H9 (cell line): Measurements from ENCODE around the gene EOLA2. TPM values are rescaled to one million over a fixed set of nuclear protein-coding genes. Genes with fewer than 3 reads are reported as not detected.

Source experiments
- DNase-seq: peaks from one replicate; pipeline ENCODE4 v3.0.0-alpha.2; 2017
- H2AFZ ChIP-seq: one replicate; pipeline ENCODE4 v1.6.1; 2013; ENCODE audit warnings: mild to moderate bottlenecking, low read length, control low read depth, moderate library complexity
- H2AK5ac ChIP-seq: 2 replicates; pipeline ENCODE4 v1.6.1; 2013; ENCODE audit warnings: low read length, control low read depth, mixed read lengths; ENCODE audit not compliant: insufficient read length
- H2BK120ac ChIP-seq: one replicate; pipeline ENCODE4 v1.6.1; 2013; ENCODE audit warnings: low read depth, mild to moderate bottlenecking, low read length, control low read depth, inconsistent platforms; ENCODE audit not compliant: poor library complexity, severe bottlenecking
- H2BK12ac ChIP-seq: 2 replicates; pipeline ENCODE4 v1.6.1; 2013; ENCODE audit warnings: low read length, control low read depth, mixed read lengths, low read depth; ENCODE audit not compliant: insufficient read length
- H2BK15ac ChIP-seq: 2 replicates; pipeline ENCODE4 v1.6.1; 2013; ENCODE audit warnings: low read depth, low read length, control low read depth
- H2BK20ac ChIP-seq: one replicate; pipeline ENCODE4 v1.6.1; 2013; ENCODE audit warnings: low read depth, mild to moderate bottlenecking, low read length, control low read depth, inconsistent platforms; ENCODE audit not compliant: poor library complexity, severe bottlenecking
- H2BK5ac ChIP-seq: 2 replicates; pipeline ENCODE4 v1.6.1; 2013; ENCODE audit warnings: low read length, control low read depth, mixed read lengths; ENCODE audit not compliant: insufficient read length
- H3K14ac ChIP-seq: 2 replicates; pipeline ENCODE4 v1.6.1; 2013; ENCODE audit warnings: low read length, control low read depth; ENCODE audit not compliant: insufficient read depth
- H3K18ac ChIP-seq: 2 replicates; pipeline ENCODE4 v1.6.1; 2013; ENCODE audit warnings: low read depth, mild to moderate bottlenecking, mixed read lengths, low read length, control low read depth; ENCODE audit not compliant: insufficient read length
- H3K23ac ChIP-seq: 2 replicates; pipeline ENCODE4 v1.6.1; 2013; ENCODE audit warnings: low read length, control low read depth, mixed read lengths, low read depth; ENCODE audit not compliant: insufficient read length
- H3K23me2 ChIP-seq: 2 replicates; pipeline ENCODE4 v1.6.1; 2013; ENCODE audit warnings: low read depth, mild to moderate bottlenecking, mixed read lengths, low read length, control low read depth; ENCODE audit not compliant: insufficient read length, poor library complexity, severe bottlenecking
- H3K27ac ChIP-seq: 2 replicates; pipeline ENCODE4 v1.5.1; 2013; ENCODE audit warnings: low read length, control low read depth, mixed read lengths, low read depth; ENCODE audit not compliant: insufficient read length
- H3K27me3 ChIP-seq: 2 replicates; pipeline ENCODE4 v1.6.1; 2013; ENCODE audit warnings: low read length, control low read depth, inconsistent platforms; ENCODE audit not compliant: insufficient read depth
- H3K4ac ChIP-seq: 2 replicates; pipeline ENCODE4 v1.6.1; 2013; ENCODE audit warnings: low read depth, mild to moderate bottlenecking, control low read depth, inconsistent platforms, low read length, moderate library complexity
- H3K4me1 ChIP-seq: 2 replicates; pipeline ENCODE4 v1.6.1; 2013; ENCODE audit warnings: low read length, control low read depth, inconsistent platforms; ENCODE audit not compliant: insufficient read depth
- H3K4me2 ChIP-seq: 2 replicates; pipeline ENCODE4 v1.6.1; 2013; ENCODE audit warnings: low read length, control low read depth, mixed read lengths; ENCODE audit not compliant: insufficient read length, insufficient read depth
- H3K56ac ChIP-seq: 2 replicates; pipeline ENCODE4 v1.6.1; 2013; ENCODE audit warnings: low read depth, mild to moderate bottlenecking, mixed read lengths, low read length, control low read depth; ENCODE audit not compliant: insufficient read length
- H3K79me1 ChIP-seq: 2 replicates; pipeline ENCODE4 v1.6.1; 2013; ENCODE audit warnings: low read depth, mild to moderate bottlenecking, moderate library complexity, low read length, control low read depth, inconsistent platforms; ENCODE audit not compliant: insufficient read depth, poor library complexity, severe bottlenecking
- H3K79me2 ChIP-seq: 2 replicates; pipeline ENCODE4 v1.6.1; 2013; ENCODE audit warnings: low read length, control low read depth, inconsistent platforms; ENCODE audit not compliant: insufficient read depth
- H3K9ac ChIP-seq: 2 replicates; pipeline ENCODE4 v1.6.1; 2013; ENCODE audit warnings: low read length, control low read depth, mixed read lengths; ENCODE audit not compliant: insufficient read length; ENCODE audit errors: extremely low read depth
- H3K9me3 ChIP-seq: one replicate; pipeline ENCODE4 v1.6.1; 2013; ENCODE audit warnings: low read depth, low read length, inconsistent platforms; ENCODE audit not compliant: control insufficient read depth
- H3T11ph ChIP-seq: one replicate; pipeline ENCODE4 v1.6.1; 2013; ENCODE audit warnings: mild to moderate bottlenecking, low read length, control low read depth, inconsistent platforms
- H4K20me1 ChIP-seq: one replicate; pipeline ENCODE4 v1.6.1; 2013; ENCODE audit not compliant: control insufficient read depth, insufficient read length, insufficient read depth
- H4K5ac ChIP-seq: 2 replicates; pipeline ENCODE4 v1.6.1; 2013; ENCODE audit warnings: low read depth, mild to moderate bottlenecking, mixed read lengths, low read length, control low read depth; ENCODE audit not compliant: insufficient read length
- H4K8ac ChIP-seq: replicated peaks from 2 replicates; pipeline ENCODE4 v1.6.1; 2013; ENCODE audit warnings: low read length, control low read depth, mixed read lengths, low read depth; ENCODE audit not compliant: insufficient read length
- H4K91ac ChIP-seq: 2 replicates; pipeline ENCODE4 v1.6.1; 2013; ENCODE audit warnings: low read depth, mild to moderate bottlenecking, moderate library complexity, mixed read lengths, low read length, control low read depth; ENCODE audit not compliant: insufficient read length
- H3K27ac Mint-ChIP-seq, 3 experiments: 2 replicates in 2 of 3; 3 replicates in 1 of 3; pipeline ENCODE4 v1.8.0; 2020 to 2021; ENCODE audit warnings: mixed read lengths in 3 of 3, mild to moderate bottlenecking in 1 of 3, moderate library complexity in 1 of 3
- H3K27me3 Mint-ChIP-seq: 2 replicates; pipeline ENCODE4 v1.8.0; 2021; ENCODE audit warnings: low read depth, mild to moderate bottlenecking, moderate library complexity, mixed read lengths
- H3K36me3 Mint-ChIP-seq, 3 experiments: 2 replicates in 2 of 3; 3 replicates in 1 of 3; pipeline ENCODE4 v1.8.0; 2020 to 2021; ENCODE audit warnings: low read depth in 3 of 3, mixed read lengths in 3 of 3; ENCODE audit not compliant: insufficient read depth in 1 of 3
- H3K4me1 Mint-ChIP-seq, 2 experiments: 2 replicates each; pipeline ENCODE4 v1.8.0; 2020; ENCODE audit warnings: mixed read lengths in 2 of 2
- H3K4me3 Mint-ChIP-seq, 2 experiments: 2 replicates in 1 of 2; 3 replicates in 1 of 2; pipeline ENCODE4 v1.8.0; 2020 to 2021; ENCODE audit warnings: mild to moderate bottlenecking in 2 of 2, mixed read lengths in 2 of 2, moderate library complexity in 1 of 2
- H3K9me3 Mint-ChIP-seq, 2 experiments: 2 replicates in 1 of 2; 3 replicates in 1 of 2; pipeline ENCODE4 v1.8.0; 2020; ENCODE audit warnings: mild to moderate bottlenecking in 2 of 2, mixed read lengths in 2 of 2, moderate library complexity in 1 of 2
- CTCF ChIP-seq: fragments of 200-600 bp; sonication (generic); conservative IDR thresholded peaks from 3 replicates; pipeline ENCODE4 v1.8.0; 2021; ENCODE audit warnings: antibody characterized with exemption, mild to moderate bottlenecking
- WGBS: extraction: QIAGEN DNeasy Blood & Tissue Kit; methylation state at CpG from one replicate; pipeline ENCODE4 v1.1.7; 2013; ENCODE audit warnings: missing lambda C conversion rate, low lambda C conversion rate, mixed read lengths; ENCODE audit not compliant: insufficient read length; ENCODE audit errors: extremely low coverage; 5-methylcytosine and 5-hydroxymethylcytosine counted together
- total RNA-seq: library from RNA; stranded (reverse); gene quantifications from 2 replicates; pipeline ENCODE4 v1.2.1, GENCODE V29; 2021

Gene EOLA2
- total RNA-seq, 1 experiment from 2014 or later = 38.9 TPM

- Histone ChIP-seq H3K4ac (no peak overlapping the region), H3K4me1 (no peaks in the 10 kb centered on the region), H3K14ac (no peak overlapping the region), H4K91ac (no peak overlapping the region), H3K56ac (no peak overlapping the region), H4K8ac (no peak overlapping the region), H2BK15ac (no peak overlapping the region), H3K23me2 (no peaks in the 10 kb centered on the region), H4K5ac (no peak overlapping the region), H3T11ph (no peak overlapping the region), H2AFZ (no peak overlapping the region), H2AK5ac (no peak overlapping the region), H3K9me3 (peaks cover 51% of the 10 kb centered on the region), H2BK12ac (no peak overlapping the region), H4K20me1 (no peaks in the 10 kb centered on the region), H2BK120ac (no peak overlapping the region), H3K27ac (no peak overlapping the region), H3K79me1 (no peaks in the 10 kb centered on the region), H3K9ac (no peak overlapping the region), H2BK20ac (no peak overlapping the region), H2BK5ac (no peak overlapping the region), H3K23ac (no peak overlapping the region), H3K79me2 (no peaks in the 10 kb centered on the region), H3K4me2 (no peak overlapping the region), H3K18ac (no peak overlapping the region), H3K27me3 (peaks cover 3% of the 10 kb centered on the region; the same call in 1 of the 2 replicates)
- DNase-seq = no peak
- Mint-ChIP-seq H3K27me3 (peaks cover 1% of the 10 kb centered on the region; the same call in 1 of the 2 replicates), H3K36me3 (no peaks in the 10 kb centered on the region; a peak in 3 of 7 replicates), H3K4me1 (peaks cover 5 to 18% of the 10 kb centered on the region in 2 experiments; a peak in 3 of 4 replicates), H3K27ac (no peak overlapping the region), H3K9me3 (peaks cover 54 to 55% of the 10 kb centered on the region in 2 experiments), H3K4me3 (no peak overlapping the region)
- WGBS = no CpG with 5 or more reads among the region's 3 CpGs
- no peak for TF ChIP-seq CTCF
Observed at GRCh38 chrX:149979126-149979644, 40.9 kb upstream of the EOLA2 start.
